GM19099 (cell line): ENCODE results near the gene FMNL2.
A peak's percentile ranks its signal among the peaks of the same experiment; 100 is the strongest.

Experiments
- POLR2A ChIP-seq: IDR thresholded peaks from 3 replicates; pipeline ENCODE4 v1.6.1; 2011; ENCODE audit warnings: low read depth; ENCODE audit not compliant: insufficient read length; ENCODE audit errors: extremely low read depth

Gene FMNL2

GRCh38 chr2:152402780-152403759 is 68.1 kb downstream of the FMNL2 start:
- no peak for TF ChIP-seq POLR2A

- TF ChIP-seq POLR2A: no peak
Measured at GRCh38 chr2:152405206-152406118, 70.5 kb downstream of the FMNL2 start.

- TF ChIP-seq POLR2A: no peak
Measured at GRCh38 chr2:152406119-152406835, 71.3 kb downstream of the FMNL2 start.

- no peak for TF ChIP-seq POLR2A
Measured at GRCh38 chr2:152406836-152407161, 71.8 kb downstream of the FMNL2 start.

- peak; percentile 41 for TF ChIP-seq POLR2A
Measured at GRCh38 chr2:152407204-152407721, 72.3 kb downstream of the FMNL2 start.

- no peak for TF ChIP-seq POLR2A
Measured at GRCh38 chr2:152407806-152408205, 72.8 kb downstream of the FMNL2 start.

- TF ChIP-seq POLR2A: no peak
Measured at GRCh38 chr2:152408254-152408653, 73.3 kb downstream of the FMNL2 start.

GRCh38 chr2:152409386-152410164 is 74.6 kb downstream of the FMNL2 start:
- TF ChIP-seq POLR2A: no peak

GRCh38 chr2:152410165-152410597 is 75.2 kb downstream of the FMNL2 start:
- no peak for TF ChIP-seq POLR2A

- TF ChIP-seq POLR2A: no peak
Measured at GRCh38 chr2:152411154-152411553, 76.2 kb downstream of the FMNL2 start.

- no peak for TF ChIP-seq POLR2A
Measured at GRCh38 chr2:152413228-152414030, 78.5 kb downstream of the FMNL2 start.

- TF ChIP-seq POLR2A: no peak
Measured at GRCh38 chr2:152415231-152415642, 80.3 kb downstream of the FMNL2 start.

GRCh38 chr2:152415796-152416195 is 80.8 kb downstream of the FMNL2 start:
- no peak for TF ChIP-seq POLR2A
